H1 (cell line): ENCODE results near the gene MRPS27. TPM values are rescaled to one million over a fixed set of nuclear protein-coding genes. Genes with fewer than 3 reads are reported as not detected.
A peak's percentile ranks its signal among the peaks of the same experiment; 100 is the strongest.

Source experiments
- CTCF ChIA-PET: fragments of 300-600 bp; sonication (Branson Sonifier 250); formaldehyde crosslinking; loops from one replicate; lab custom pipeline; 2021; ENCODE audit not compliant: partially characterized antibody; lab: Charles Lee
- POLR2A ChIA-PET: fragments of 300-600 bp; sonication (Branson Sonifier 250); formaldehyde crosslinking; loops from one replicate; lab custom pipeline; 2021; ENCODE audit warnings: inconsistent platforms; ENCODE audit not compliant: partially characterized antibody; lab: Charles Lee
- DNase-seq, 2 experiments: peaks; one replicate each; pipeline versions ENCODE4 v3.0.0 to v3.0.0-alpha.2; 2010 to 2022; ENCODE audit warnings: low spot score in 2 of 2, low read depth in 1 of 2, mixed read lengths in 1 of 2
- FAIRE-seq: peaks from 2 replicates; lab custom pipeline; 2011; peaks lifted over from hg19 to GRCh38; lab: Jason Lieb, UNC
- H2AFZ ChIP-seq: 2 replicates; pipeline ENCODE4 v1.8.1; 2012; ENCODE audit warnings: low read length, inconsistent platforms
- H2AK5ac ChIP-seq: 2 replicates; pipeline ENCODE4 v1.6.1; 2013; ENCODE audit warnings: low read depth, low read length
- H2BK120ac ChIP-seq: replicated peaks from 2 replicates; pipeline ENCODE3; 2013; ENCODE audit warnings: low read depth, low read length, inconsistent platforms
- H2BK12ac ChIP-seq: 2 replicates; pipeline ENCODE4 v1.6.1; 2013; ENCODE audit warnings: low read depth, low read length
- H2BK15ac ChIP-seq: 2 replicates; pipeline ENCODE4 v1.6.1; 2013; ENCODE audit warnings: low read length
- H2BK20ac ChIP-seq: 2 replicates; pipeline ENCODE4 v1.6.1; 2013; ENCODE audit warnings: low read length
- H2BK5ac ChIP-seq: 2 replicates; pipeline ENCODE4 v1.6.1; 2013; ENCODE audit warnings: low read depth, low read length
- H3K14ac ChIP-seq: 2 replicates; pipeline ENCODE4 v1.6.1; 2013; ENCODE audit warnings: inconsistent platforms; ENCODE audit not compliant: insufficient read length
- H3K18ac ChIP-seq: 2 replicates; pipeline ENCODE4 v1.6.1; 2013; ENCODE audit warnings: low read length; ENCODE audit errors: extremely low read depth
- H3K23ac ChIP-seq: 2 replicates; pipeline ENCODE4 v1.6.1; 2013; ENCODE audit warnings: inconsistent platforms; ENCODE audit not compliant: insufficient read length
- H3K23me2 ChIP-seq: 2 replicates; pipeline ENCODE4 v1.6.1; 2013; ENCODE audit warnings: low read depth, low read length
- H3K27ac ChIP-seq: 2 replicates; pipeline ENCODE4 v1.6.1; 2011; ENCODE audit warnings: low read depth, low read length, inconsistent platforms
- H3K27me3 ChIP-seq, 4 experiments: replicated peaks in 1 of 4; 1 replicate in 1 of 4; 2 replicates in 3 of 4; pipeline versions ENCODE4 v1.6.1 to v1.8.1; 2011 to 2013; ENCODE audit warnings: low read length in 3 of 4, mild to moderate bottlenecking in 3 of 4, inconsistent platforms in 2 of 4, mixed read lengths in 2 of 4, moderate library complexity in 1 of 4; ENCODE audit not compliant: control insufficient read depth in 3 of 4, insufficient read depth in 3 of 4; ENCODE audit errors: extremely low read depth in 1 of 4
- H3K36me3 ChIP-seq, 4 experiments: 2 replicates each; pipeline versions ENCODE4 v1.6.1 to v1.8.1; 2011 to 2013; ENCODE audit warnings: mild to moderate bottlenecking in 4 of 4, low read length in 3 of 4, moderate library complexity in 2 of 4, control low read depth in 1 of 4, inconsistent platforms in 1 of 4; ENCODE audit not compliant: insufficient read depth in 4 of 4, control insufficient read depth in 2 of 4
- H3K4ac ChIP-seq: replicated peaks from 2 replicates; pipeline ENCODE3; 2013; ENCODE audit warnings: low read length, low read depth, mixed read lengths, inconsistent platforms; ENCODE audit not compliant: insufficient read length
- H3K4me1 ChIP-seq, 4 experiments: replicated peaks in 1 of 4; 1 replicate in 1 of 4; 2 replicates in 3 of 4; pipeline versions ENCODE4 v1.6.1 to v1.8.1; 2011 to 2013; ENCODE audit warnings: low read length in 3 of 4, inconsistent platforms in 2 of 4, mixed read lengths in 1 of 4; ENCODE audit not compliant: insufficient read depth in 4 of 4, control insufficient read depth in 3 of 4
- H3K4me2 ChIP-seq, 2 experiments: 2 replicates each; pipeline versions ENCODE4 v1.6.1 to v1.8.1; 2011 to 2013; ENCODE audit warnings: low read depth in 2 of 2, low read length in 2 of 2, control low read depth in 1 of 2, inconsistent platforms in 1 of 2, mild to moderate bottlenecking in 1 of 2; ENCODE audit not compliant: insufficient read depth in 1 of 2
- H3K4me3 ChIP-seq, 4 experiments: fragments of 200-600, 300-600 bp in 1 of 4; sonication (generic), shearing (Covaris generic), sonication (Bioruptor Twin) in 1 of 4; 2 replicates each; pipeline versions ENCODE4 v1.5.1 to v1.8.1; 2011 to 2016; ENCODE audit warnings: low read length in 4 of 4, low read depth in 3 of 4, control low read depth in 2 of 4, inconsistent platforms in 2 of 4, mild to moderate bottlenecking in 2 of 4, mixed read lengths in 1 of 4, moderate library complexity in 1 of 4; ENCODE audit not compliant: insufficient read depth in 2 of 4; ENCODE audit errors: extremely low read depth in 1 of 4
- H3K56ac ChIP-seq: replicated peaks from 2 replicates; pipeline ENCODE3; 2013; ENCODE audit warnings: low read depth, mild to moderate bottlenecking, mixed read lengths, low read length, inconsistent platforms; ENCODE audit not compliant: insufficient read length
- H3K79me1 ChIP-seq: 2 replicates; pipeline ENCODE4 v1.6.1; 2013; ENCODE audit warnings: low read depth, low read length, control low read depth
- H3K79me2 ChIP-seq, 2 experiments: 2 replicates each; pipeline versions ENCODE4 v1.6.1 to v1.8.1; 2012 to 2013; ENCODE audit warnings: low read length in 2 of 2, mild to moderate bottlenecking in 2 of 2, inconsistent platforms in 1 of 2; ENCODE audit not compliant: insufficient read depth in 2 of 2, control insufficient read depth in 1 of 2
- H3K9ac ChIP-seq, 4 experiments: replicated peaks in 1 of 4; 1 replicate in 1 of 4; 2 replicates in 3 of 4; pipeline versions ENCODE4 v1.6.1 to v1.8.1; 2011 to 2013; ENCODE audit warnings: low read depth in 3 of 4, low read length in 3 of 4, control low read depth in 2 of 4, mild to moderate bottlenecking in 2 of 4, moderate library complexity in 2 of 4, inconsistent platforms in 1 of 4; ENCODE audit errors: extremely low read depth in 1 of 4
- H3K9me3 ChIP-seq, 2 experiments: 2 replicates each; pipeline versions ENCODE4 v1.6.1 to v1.8.1; 2012 to 2013; ENCODE audit warnings: mild to moderate bottlenecking in 2 of 2, moderate library complexity in 2 of 2, control low read depth in 1 of 2, inconsistent platforms in 1 of 2, low read depth in 1 of 2, low read length in 1 of 2, mixed read lengths in 1 of 2; ENCODE audit not compliant: insufficient read depth in 2 of 2
- H4K20me1 ChIP-seq, 2 experiments: replicated peaks in 1 of 2; 2 replicates each; pipeline versions ENCODE3 to v1.8.1; 2011 to 2013; ENCODE audit warnings: inconsistent platforms in 2 of 2, low read length in 2 of 2, mild to moderate bottlenecking in 1 of 2; ENCODE audit not compliant: insufficient read depth in 2 of 2, control insufficient read depth in 1 of 2
- H4K5ac ChIP-seq: 2 replicates; pipeline ENCODE4 v1.6.1; 2013; ENCODE audit warnings: low read length, low read depth, mixed read lengths, inconsistent platforms; ENCODE audit not compliant: insufficient read length
- H4K8ac ChIP-seq: 2 replicates; pipeline ENCODE4 v1.8.0; 2013; ENCODE audit warnings: mild to moderate bottlenecking, moderate library complexity, low read length, inconsistent platforms; ENCODE audit not compliant: insufficient read depth; ENCODE audit errors: extremely low read depth
- H4K91ac ChIP-seq: replicated peaks from 2 replicates; pipeline ENCODE3; 2013; ENCODE audit warnings: low read length, mixed read lengths, inconsistent platforms; ENCODE audit not compliant: insufficient read length
- BACH1 ChIP-seq: IDR thresholded peaks from 2 replicates; pipeline ENCODE4 v1.6.1; 2012; ENCODE audit warnings: low read length, improper control_type of control experiment
- TEAD4 ChIP-seq: IDR thresholded peaks from 2 replicates; pipeline ENCODE4 v1.6.1; 2012; ENCODE audit warnings: low read depth, low read length, inconsistent platforms, mixed read lengths
- WGBS, 2 experiments: shearing (Covaris generic) in 1 of 2; methylation state at CpG; one replicate each; pipeline versions ENCODE4 v1.1.6 to v1.1.7; 2013 to 2015; ENCODE audit warnings: low lambda C conversion rate in 2 of 2, mixed read lengths in 2 of 2, inconsistent platforms in 1 of 2, low coverage in 1 of 2, missing lambda C conversion rate in 1 of 2; ENCODE audit not compliant: insufficient replicate concordance in 2 of 2, insufficient coverage in 1 of 2, insufficient read length in 1 of 2; ENCODE audit errors: extremely low coverage in 1 of 2, missing lambda C conversion rate in 1 of 2; 5-methylcytosine and 5-hydroxymethylcytosine counted together
- polyA plus RNA-seq, 7 experiments: library from polyadenylated mRNA; depleted of rRNA in 3 of 7; stranded (reverse) in 5 of 7; unstranded in 2 of 7; fragments of >200 nt in 5 of 7; fragments of 200-250 nt in 2 of 7; gene quantifications; 1 replicate in 5 of 7; 2 replicates in 1 of 7; 4 replicates in 1 of 7; pipeline versions ENCODE4 v1.2.1 to v1.2.3, GENCODE V29; 2011 to 2013; ENCODE audit warnings: missing spikeins in 2 of 7, mixed read lengths in 2 of 7
- total RNA-seq: library from RNA; stranded (reverse); fragmentation: NEBNext Ultra II Directional; extraction: Animal tissue kit (Norgen Biotek cat#: 25700); gene quantifications from 2 replicates; pipeline ENCODE4 v1.2.1, GENCODE V29; 2021

The MRPS27 gene
- total and polyA plus RNA-seq, 2 of the 8 experiments (the other 6 are each of a cell fraction or from before 2014, with no cell fraction given): 93.2 to 102 TPM

DNA sequence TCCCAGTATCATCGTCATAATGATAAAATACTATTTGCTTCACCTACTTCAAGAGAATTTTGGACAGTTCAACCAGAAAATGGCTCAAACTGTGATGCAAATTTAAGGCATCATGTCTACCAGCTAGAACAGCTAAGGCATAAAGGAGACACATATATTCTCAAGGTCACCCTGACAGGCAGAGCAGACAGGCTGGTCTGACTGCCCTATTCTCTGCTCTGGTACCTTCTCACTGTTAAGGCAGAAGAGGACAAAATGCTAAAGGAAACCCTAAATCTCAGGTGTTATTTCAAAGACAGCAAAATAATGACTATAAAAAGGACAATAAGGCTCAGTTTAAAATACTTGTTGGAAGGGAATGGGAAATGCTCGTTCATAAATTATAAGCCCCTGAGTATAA is 87.2 kb downstream of the MRPS27 start:
- H3K18ac ChIP-seq: no peak overlapping the region
- H3K4me3 ChIP-seq: no peak overlapping the region
- no peak for FAIRE-seq
- H4K8ac ChIP-seq: no peak overlapping the region
- H2BK12ac ChIP-seq: no peak overlapping the region
- no peak overlapping the region for H3K23ac ChIP-seq
- H3K36me3 ChIP-seq: peaks cover 3 to 17% (median 8%) of the 10 kb centered on the region in 4 experiments; a peak in 6 of 8 replicates
- ChIA-PET POLR2A (interaction anchor here (1.5 kb wide), 1 partner anchor 19 kb away, joined by 5 read pairs; no protein-coding TSS in a partner anchor), CTCF (interaction anchor here (0.8 to 0.9 kb wide), 2 partner anchors 12 to 49 kb away, joined by 3 to 4 read pairs; no protein-coding TSS in a partner anchor)
- no peak overlapping the region for H3K14ac ChIP-seq
- no peak overlapping the region for H3K56ac ChIP-seq
- H4K5ac ChIP-seq: peak overlapping the region; percentile 44
- WGBS, 2 experiments: 97% methylated on average over 2 of the region's 2 CpGs; no CpG with 5 or more reads in 1 of the 2 experiments
- H3K27me3 ChIP-seq: no peaks in the 10 kb centered on the region
- H3K79me1 ChIP-seq: no peaks in the 10 kb centered on the region
- no peak overlapping the region for H2BK120ac ChIP-seq
- H3K4me2 ChIP-seq: no peak overlapping the region
- H3K9ac ChIP-seq: no peak overlapping the region
- no peak overlapping the region for H3K27ac ChIP-seq
- no peak overlapping the region for H3K4ac ChIP-seq
- H2BK5ac ChIP-seq: no peak overlapping the region
- H4K20me1 ChIP-seq: no peaks in the 10 kb centered on the region
- no peak overlapping the region for H4K91ac ChIP-seq
- no peaks in the 10 kb centered on the region for H3K79me2 ChIP-seq
- no peak overlapping the region for H2BK20ac ChIP-seq
- H3K23me2 ChIP-seq: no peaks in the 10 kb centered on the region
- no peak overlapping the region for H2AFZ ChIP-seq
- H3K4me1 ChIP-seq: peaks cover 0 to 12% (median 10%) of the 10 kb centered on the region in 4 experiments; a peak in 4 of 7 replicates
- no peak overlapping the region for H2BK15ac ChIP-seq
- no peak overlapping the region for H2AK5ac ChIP-seq
- no peaks in the 10 kb centered on the region for H3K9me3 ChIP-seq
- DNase-seq: no peak
- TF ChIP-seq BACH1 (no peak), TEAD4 (no peak)
